Nephron (organoid): Measurements from ENCODE around the gene DCLRE1C.

Experiments used
- H3K27ac Mint-ChIP-seq, 3 experiments: 2 replicates each; pipeline ENCODE4 v1.8.0; 2020; ENCODE audit warnings: mixed read lengths in 3 of 3, mild to moderate bottlenecking in 2 of 3, moderate library complexity in 1 of 3
- H3K27me3 Mint-ChIP-seq: 2 replicates; pipeline ENCODE4 v1.8.0; 2021; ENCODE audit warnings: low read depth, mild to moderate bottlenecking, moderate library complexity, mixed read lengths
- H3K36me3 Mint-ChIP-seq: 2 replicates; pipeline ENCODE4 v1.8.0; 2020; ENCODE audit warnings: low read depth, mixed read lengths
- H3K4me1 Mint-ChIP-seq: 2 replicates; pipeline ENCODE4 v1.8.0; 2020; ENCODE audit warnings: mixed read lengths
- H3K4me3 Mint-ChIP-seq, 3 experiments: 2 replicates each; pipeline ENCODE4 v1.8.0; 2020; ENCODE audit warnings: mild to moderate bottlenecking in 3 of 3, mixed read lengths in 3 of 3, moderate library complexity in 2 of 3
- H3K9me3 Mint-ChIP-seq: 2 replicates; pipeline ENCODE4 v1.8.0; 2020; ENCODE audit warnings: mixed read lengths
- CTCF ChIP-seq, 3 experiments: fragments of 200-600 bp; sonication (generic); IDR thresholded peaks; one replicate each; pipeline ENCODE4 v1.5.0; 2021; ENCODE audit warnings: antibody characterized with exemption in 3 of 3; ENCODE audit not compliant: unreplicated experiment in 3 of 3

The DCLRE1C gene

GRCh38 chr10:14924013-14924412 is 29.9 kb downstream of the DCLRE1C start:
- no peak for TF ChIP-seq CTCF (IDR thresholded peaks at IDR 0.05; ENCODE audit: unreplicated experiment in 3 of 3)
- no peaks in the 10 kb centered on the region for H3K27me3 Mint-ChIP-seq
- no peak overlapping the region for H3K27ac Mint-ChIP-seq
- no peak overlapping the region for H3K4me3 Mint-ChIP-seq
- peaks cover 77% of the 10 kb centered on the region for H3K36me3 Mint-ChIP-seq
- peaks cover 2% of the 10 kb centered on the region for H3K9me3 Mint-ChIP-seq
- H3K4me1 Mint-ChIP-seq: no peaks in the 10 kb centered on the region

- TF ChIP-seq CTCF (IDR thresholded peaks at IDR 0.05; ENCODE audit: unreplicated experiment in 3 of 3): no peak
These were observed 34.9 kb downstream of the DCLRE1C start for GRCh38 chr10:14918964-14919363.

GRCh38 chr10:14917827-14918226 is 36.1 kb downstream of the DCLRE1C start:
- no peak overlapping the region for H3K27ac Mint-ChIP-seq
- peaks cover 96% of the 10 kb centered on the region for H3K36me3 Mint-ChIP-seq
- peaks cover 51% of the 10 kb centered on the region for H3K9me3 Mint-ChIP-seq
- no peak for TF ChIP-seq CTCF (IDR thresholded peaks at IDR 0.05; ENCODE audit: unreplicated experiment in 3 of 3)
- no peaks in the 10 kb centered on the region for H3K27me3 Mint-ChIP-seq
- H3K4me1 Mint-ChIP-seq: no peaks in the 10 kb centered on the region
- H3K4me3 Mint-ChIP-seq: no peak overlapping the region

More at GRCh38 chr10:14918964-14919363, 34.9 kb downstream of the DCLRE1C start:
- H3K4me3 Mint-ChIP-seq: no peak overlapping the region
- no peaks in the 10 kb centered on the region for H3K4me1 Mint-ChIP-seq
- no peak overlapping the region for H3K27ac Mint-ChIP-seq
- H3K9me3 Mint-ChIP-seq: peaks cover 40% of the 10 kb centered on the region
- H3K36me3 Mint-ChIP-seq: peaks cover 93% of the 10 kb centered on the region
- H3K27me3 Mint-ChIP-seq: no peaks in the 10 kb centered on the region

DNA sequence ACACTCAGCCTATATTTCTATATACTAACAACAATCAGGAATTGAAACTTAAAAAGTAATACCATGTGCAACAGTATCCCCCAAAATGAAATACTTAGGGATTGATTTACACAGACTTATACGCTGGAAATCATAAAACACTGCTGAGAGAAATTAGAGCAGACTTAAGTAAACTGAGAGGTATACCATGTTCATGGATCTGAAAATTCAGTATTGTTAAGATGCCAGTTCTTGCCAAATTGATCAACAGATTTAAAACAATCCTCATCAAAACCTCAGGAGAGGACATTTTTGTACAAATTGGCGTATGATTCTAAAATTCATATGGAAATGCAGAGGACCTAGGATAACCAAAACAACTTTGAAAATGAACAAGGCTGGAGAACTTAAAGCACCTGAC is 37.3 kb downstream of the DCLRE1C start:
- Mint-ChIP-seq H3K9me3 (peaks cover 53% of the 10 kb centered on the region), H3K36me3 (peaks cover 99% of the 10 kb centered on the region), H3K27me3 (no peaks in the 10 kb centered on the region), H3K4me1 (no peaks in the 10 kb centered on the region), H3K4me3 (no peak overlapping the region), H3K27ac (no peak overlapping the region)
- TF ChIP-seq CTCF (IDR thresholded peaks at IDR 0.05; ENCODE audit: unreplicated experiment in 3 of 3): no peak

GRCh38 chr10:14911801-14912200 is 42.1 kb downstream of the DCLRE1C start:
- peaks cover 100% of the 10 kb centered on the region for H3K36me3 Mint-ChIP-seq

More at GRCh38 chr10:14911801-14912200, 42.1 kb downstream of the DCLRE1C start:
- Mint-ChIP-seq H3K4me3 (no peak overlapping the region), H3K4me1 (no peaks in the 10 kb centered on the region), H3K9me3 (peaks cover 64% of the 10 kb centered on the region), H3K27ac (no peak overlapping the region), H3K27me3 (no peaks in the 10 kb centered on the region)
- no peak for TF ChIP-seq CTCF (IDR thresholded peaks at IDR 0.05; ENCODE audit: unreplicated experiment in 3 of 3)
